ENCODE measurements around the gene PIK3C2G.

- no peak for TF ChIP-seq CTCF (IDR thresholded peaks at IDR 0.05)
- TF ChIP-seq POLR2A (IDR thresholded peaks at IDR 0.05), result no peak
These were observed 6.2 kb downstream of the PIK3C2G start for GRCh38 chr12:18267427-18268099.

All from thyroid gland (tissue), 4 donors.